Endothelial cell of umbilical vein (primary cell): ENCODE results near the gene ASXL1. TPM values are rescaled to one million over a fixed set of nuclear protein-coding genes. Genes with fewer than 3 reads are reported as not detected.

Experiments
- BruUV-seq: library from RNA; stranded (reverse); fragments of 400-500 nt; replicated peaks from 2 replicates; lab custom pipeline; 2021; lab: Mats Ljungman, UMichigan
- CTCF ChIA-PET: fragments of 300-600, 350-600 bp; sonication (Branson Sonifier 250); formaldehyde crosslinking; loops from one replicate; lab custom pipeline; 2021; ENCODE audit warnings: antibody characterized with exemption, inconsistent platforms; lab: Charles Lee
- POLR2A ChIA-PET: fragments of 300-600, 350-600 bp; sonication (Branson Sonifier 250); formaldehyde crosslinking; loops from one replicate; lab custom pipeline; 2021; ENCODE audit warnings: antibody characterized with exemption, inconsistent platforms; lab: Charles Lee
- DNase-seq: peaks from one replicate; pipeline ENCODE4 v3.0.0-alpha.2; 2011; ENCODE audit warnings: low read depth, low spot score
- FAIRE-seq: peaks from 2 replicates; lab custom pipeline; 2011; peaks lifted over from hg19 to GRCh38; lab: Jason Lieb, UNC
- H2AFZ ChIP-seq: 2 replicates; pipeline ENCODE4 v1.6.0; 2012; ENCODE audit warnings: low read depth, low read length, control low read depth, inconsistent platforms
- H3K27ac ChIP-seq: 2 replicates; pipeline ENCODE4 v1.5.1; 2011; ENCODE audit warnings: low read depth, mild to moderate bottlenecking, control low read depth, low read length, moderate library complexity; ENCODE audit not compliant: insufficient read depth
- H3K27me3 ChIP-seq, 2 experiments: 2 replicates each; pipeline versions ENCODE4 v1.6.0 to v1.6.1; 2011; ENCODE audit warnings: low read length in 2 of 2, mixed read lengths in 1 of 2; ENCODE audit not compliant: control insufficient read depth in 2 of 2, insufficient read depth in 2 of 2
- H3K36me3 ChIP-seq, 2 experiments: 2 replicates in 1 of 2; 3 replicates in 1 of 2; pipeline ENCODE4 v1.5.1; 2011; ENCODE audit warnings: low read length in 2 of 2, mild to moderate bottlenecking in 1 of 2, moderate library complexity in 1 of 2; ENCODE audit not compliant: control insufficient read depth in 2 of 2, insufficient read depth in 2 of 2; ENCODE audit errors: extremely low read depth in 1 of 2
- H3K4me1 ChIP-seq: 3 replicates; pipeline ENCODE4 v1.5.1; 2011; ENCODE audit warnings: mild to moderate bottlenecking, low read length; ENCODE audit not compliant: control insufficient read depth, insufficient read depth; ENCODE audit errors: extremely low read depth
- H3K4me2 ChIP-seq: 2 replicates; pipeline ENCODE4 v1.6.1; 2011; ENCODE audit warnings: low read length, control low read depth, mixed read lengths; ENCODE audit not compliant: insufficient read depth
- H3K4me3 ChIP-seq, 3 experiments: fragments of 200-600 bp in 1 of 3; sonication (generic), shearing (Covaris generic) in 1 of 3; replicated peaks in 1 of 3; 2 replicates each; pipeline ENCODE4 v1.5.1; 2011 to 2016; ENCODE audit warnings: control low read depth in 3 of 3, low read length in 3 of 3, mild to moderate bottlenecking in 2 of 3, inconsistent platforms in 1 of 3, low read depth in 1 of 3, moderate library complexity in 1 of 3; ENCODE audit not compliant: insufficient read depth in 1 of 3
- H3K79me2 ChIP-seq: 2 replicates; pipeline ENCODE4 v1.6.0; 2012; ENCODE audit warnings: low read length, inconsistent platforms; ENCODE audit not compliant: control insufficient read depth, insufficient read depth
- H3K9ac ChIP-seq: replicated peaks from 2 replicates; pipeline ENCODE3; 2011; ENCODE audit warnings: low read length, control low read depth; ENCODE audit not compliant: insufficient read depth; ENCODE audit errors: extremely low read depth
- H3K9me1 ChIP-seq: replicated peaks from 3 replicates; pipeline ENCODE4 v1.6.0; 2011; ENCODE audit warnings: mild to moderate bottlenecking, low read length; ENCODE audit not compliant: control insufficient read depth, insufficient read depth; ENCODE audit errors: extremely low read depth
- H3K9me3 ChIP-seq: replicated peaks from 2 replicates; pipeline ENCODE4 v1.5.1; 2012; ENCODE audit warnings: low read length, inconsistent platforms; ENCODE audit not compliant: control insufficient read depth, insufficient read depth
- H4K20me1 ChIP-seq: replicated peaks from 2 replicates; pipeline ENCODE3; 2011; ENCODE audit warnings: mild to moderate bottlenecking, low read length; ENCODE audit not compliant: control insufficient read depth, insufficient read depth; ENCODE audit errors: extremely low read depth
- EZH2 ChIP-seq: IDR thresholded peaks from 2 replicates; pipeline ENCODE4 v1.6.1; 2012; ENCODE audit warnings: borderline replicate concordance, low read depth, mild to moderate bottlenecking, moderate library complexity, low read length, inconsistent platforms; ENCODE audit not compliant: severe bottlenecking
- FOS ChIP-seq: IDR thresholded peaks from 2 replicates; pipeline ENCODE4 v1.6.1; 2011; ENCODE audit warnings: mild to moderate bottlenecking, low read length, moderate library complexity, borderline replicate concordance; ENCODE audit not compliant: insufficient read depth
- GATA2 ChIP-seq: IDR thresholded peaks from 2 replicates; pipeline ENCODE4 v1.7.0; 2011; ENCODE audit warnings: low read depth, mild to moderate bottlenecking, moderate library complexity, mixed read lengths, low read length; ENCODE audit not compliant: insufficient read length, insufficient read depth
- JUN ChIP-seq: IDR thresholded peaks from 2 replicates; pipeline ENCODE4 v1.6.1; 2011; ENCODE audit warnings: borderline replicate concordance, low read depth; ENCODE audit not compliant: insufficient read length, insufficient read depth
- MYC ChIP-seq: IDR thresholded peaks from one replicate; pipeline ENCODE4 v1.6.1; 2011; ENCODE audit warnings: mild to moderate bottlenecking, low read depth, low read length
- POLR2A ChIP-seq: IDR thresholded peaks from 2 replicates; pipeline ENCODE4 v1.6.1; 2012; ENCODE audit warnings: low read depth, mild to moderate bottlenecking, control low read depth, low read length
- POLR2AphosphoS5 ChIP-seq: IDR thresholded peaks from 2 replicates; pipeline ENCODE4 v1.6.1; 2012; ENCODE audit warnings: low read depth, mild to moderate bottlenecking, control low read depth, low read length, moderate library complexity; ENCODE audit not compliant: insufficient read depth
- dilution Hi-C: fragments of 300-500 bp; cut with MboI; formaldehyde crosslinking; loops from one replicate; pipeline ENCODE4 v1.15.0; 2019; ENCODE audit warnings: low sequenced_read_pairs; ENCODE audit not compliant: extremely low pct_ligation_motif_present
- intact Hi-C: fragments of 100-400 bp; cut with micrococcal nuclease; formaldehyde crosslinking; loops from one replicate; pipeline ENCODE4 v1.10.0; 2022
- polyA plus RNA-seq, 4 experiments: library from polyadenylated mRNA; depleted of rRNA in 3 of 4; stranded (reverse) in 3 of 4; unstranded in 1 of 4; fragments of >200 nt; gene quantifications; 2 replicates each; pipeline versions ENCODE4 v1.2.1 to v1.2.3, GENCODE V29; 2011 to 2012; ENCODE audit warnings: missing spikeins in 1 of 4
- total RNA-seq: library from RNA; stranded (reverse); gene quantifications from 2 replicates; pipeline ENCODE4 v1.2.3, GENCODE V29; 2021
- TF ChIP-seq, protein P1 (sequence below), 2 donors: IDR thresholded peaks; 1 replicate in 1 of 2; 2 replicates in 1 of 2; pipeline ENCODE4 v1.5.1; 2011; ENCODE audit warnings: low read length in 2 of 2, mild to moderate bottlenecking in 2 of 2, moderate library complexity in 2 of 2, control low read depth in 1 of 2, inconsistent platforms in 1 of 2, low read depth in 1 of 2; ENCODE audit not compliant: insufficient read depth in 1 of 2; ENCODE audit errors: extremely low read depth in 1 of 2
- TF ChIP-seq, protein P2 (sequence below): IDR thresholded peaks from 2 replicates; pipeline ENCODE4 v1.6.1; 2011; ENCODE audit not compliant: insufficient read depth, insufficient read length

The ASXL1 gene
- total and polyA plus RNA-seq, 2 donors (not counting 3 experiments of a cell fraction or from before 2014, with no cell fraction given), result 45.4 to 101 TPM

DNA sequence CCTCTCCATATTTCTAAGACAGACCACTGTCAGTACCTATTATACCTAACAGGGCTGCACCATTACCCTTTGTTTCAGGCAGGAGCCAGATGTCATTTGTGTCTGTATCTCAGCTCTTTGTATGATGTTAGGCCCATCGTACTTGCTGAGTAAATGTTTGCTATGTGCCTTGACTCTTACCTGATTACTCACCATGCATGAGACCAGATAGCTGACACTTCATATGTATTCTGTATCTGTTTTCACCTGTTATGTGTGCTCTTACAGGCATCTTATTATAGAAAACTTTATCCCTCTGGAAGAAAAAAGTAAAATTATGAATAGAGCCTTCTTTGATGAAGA lies 31.7 kb upstream of the ASXL1 start:
- Histone ChIP-seq H3K9me3 (no peaks in the 10 kb centered on the region), H3K4me3 (no peak overlapping the region), H3K4me1 (peaks cover 17% of the 10 kb centered on the region), H3K4me2 (peak overlapping the region; percentile 55), H3K9me1 (no peaks in the 10 kb centered on the region), H3K9ac (peak overlapping the region; percentile 33), H3K79me2 (no peaks in the 10 kb centered on the region), H3K27me3 (no peaks in the 10 kb centered on the region), H4K20me1 (no peaks in the 10 kb centered on the region), H3K36me3 (peaks cover 0 to 5% of the 10 kb centered on the region in 2 experiments), H3K27ac (peak overlapping the region; percentile 91), H2AFZ (no peak overlapping the region)
- DNase-seq (no peak), FAIRE-seq (no peak)
- dilution Hi-C loops, result no loop called here
- TF ChIP-seq GATA2, result no peak
- TF ChIP-seq, protein P1, sequence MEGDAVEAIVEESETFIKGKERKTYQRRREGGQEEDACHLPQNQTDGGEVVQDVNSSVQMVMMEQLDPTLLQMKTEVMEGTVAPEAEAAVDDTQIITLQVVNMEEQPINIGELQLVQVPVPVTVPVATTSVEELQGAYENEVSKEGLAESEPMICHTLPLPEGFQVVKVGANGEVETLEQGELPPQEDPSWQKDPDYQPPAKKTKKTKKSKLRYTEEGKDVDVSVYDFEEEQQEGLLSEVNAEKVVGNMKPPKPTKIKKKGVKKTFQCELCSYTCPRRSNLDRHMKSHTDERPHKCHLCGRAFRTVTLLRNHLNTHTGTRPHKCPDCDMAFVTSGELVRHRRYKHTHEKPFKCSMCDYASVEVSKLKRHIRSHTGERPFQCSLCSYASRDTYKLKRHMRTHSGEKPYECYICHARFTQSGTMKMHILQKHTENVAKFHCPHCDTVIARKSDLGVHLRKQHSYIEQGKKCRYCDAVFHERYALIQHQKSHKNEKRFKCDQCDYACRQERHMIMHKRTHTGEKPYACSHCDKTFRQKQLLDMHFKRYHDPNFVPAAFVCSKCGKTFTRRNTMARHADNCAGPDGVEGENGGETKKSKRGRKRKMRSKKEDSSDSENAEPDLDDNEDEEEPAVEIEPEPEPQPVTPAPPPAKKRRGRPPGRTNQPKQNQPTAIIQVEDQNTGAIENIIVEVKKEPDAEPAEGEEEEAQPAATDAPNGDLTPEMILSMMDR (IDR thresholded peaks at IDR 0.05; ENCODE audit: extremely low read depth in 1 of 2, insufficient read depth in 1 of 2, low read depth in 1 of 2, low read length in 2 of 2), result no peak
- TF ChIP-seq, protein P2, sequence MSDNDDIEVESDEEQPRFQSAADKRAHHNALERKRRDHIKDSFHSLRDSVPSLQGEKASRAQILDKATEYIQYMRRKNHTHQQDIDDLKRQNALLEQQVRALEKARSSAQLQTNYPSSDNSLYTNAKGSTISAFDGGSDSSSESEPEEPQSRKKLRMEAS, result no peak
- no peak for TF ChIP-seq EZH2
- no peak for TF ChIP-seq JUN
- TF ChIP-seq MYC, result no peak
- no peak for TF ChIP-seq POLR2AphosphoS5
- TF ChIP-seq POLR2A, result no peak
- no peak for TF ChIP-seq FOS
- POLR2A ChIA-PET, result no interaction called here
- CTCF ChIA-PET, result interaction anchor here (1.1 kb wide), 1 partner anchor 9 kb away, joined by 4 read pairs; no protein-coding TSS in a partner anchor
- BruUV-seq, result no TSS peak
- intact Hi-C loops, result loop anchor here (1.0 kb wide), 2 partner anchors 8 to 31 kb away; no protein-coding TSS in a partner anchor
